Ascending aorta (tissue), 2 donors: ENCODE data around the gene C19orf67. TPM values are rescaled to one million over a fixed set of nuclear protein-coding genes. Genes with fewer than 3 reads are reported as not detected.

ENCODE experiments used
- DNase-seq, 2 donors: peaks; one replicate each; pipeline ENCODE4 v3.0.0-alpha.2; 2019; ENCODE audit warnings: low spot score in 2 of 2
- H3K27ac ChIP-seq, 2 donors: fragments of 200-600 bp; sonication (generic); one replicate each; pipeline ENCODE4 v1.5.1; 2016 to 2017; ENCODE audit warnings: mild to moderate bottlenecking in 1 of 2
- H3K27me3 ChIP-seq: fragments of 200-600 bp; sonication (generic); one replicate; pipeline ENCODE4 v1.5.1; 2017
- H3K36me3 ChIP-seq, 2 donors: fragments of 200-600 bp; sonication (generic); one replicate each; pipeline ENCODE4 v1.5.1; 2016
- H3K4me1 ChIP-seq, 2 donors: fragments of 200-600 bp; sonication (generic); one replicate each; pipeline ENCODE4 v1.5.1; 2016 to 2017; ENCODE audit warnings: mild to moderate bottlenecking in 1 of 2
- H3K4me3 ChIP-seq, 2 donors: fragments of 200-600 bp; sonication (generic); one replicate each; pipeline ENCODE4 v1.5.1; 2016 to 2017; ENCODE audit warnings: mild to moderate bottlenecking in 1 of 2
- H3K9me3 ChIP-seq, 2 donors: fragments of 200-600 bp; sonication (generic); one replicate each; pipeline ENCODE4 v1.5.1; 2016
- CTCF ChIP-seq, 3 experiments: fragments of 200-600 bp in 2 of 3; fragments of 450-650 bp in 1 of 3; sonication (generic) in 2 of 3; IDR thresholded peaks; one replicate each; pipeline ENCODE4 v1.5.1; 2016 to 2019; ENCODE audit warnings: antibody characterized with exemption in 3 of 3, mild to moderate bottlenecking in 1 of 3, moderate library complexity in 1 of 3
- intact Hi-C: fragments of 100-400 bp; cut with DNase I; formaldehyde crosslinking; loops from one replicate; pipeline ENCODE4 v1.15.1; 2023
- total RNA-seq: library from RNA; depleted of rRNA; stranded (reverse); fragments of >200 nt; gene quantifications from one replicate; pipeline ENCODE4 v1.1.0, GENCODE V29; 2016

Gene C19orf67
- total RNA-seq, 1 donor from 2014 or later, result not detected

DNA sequence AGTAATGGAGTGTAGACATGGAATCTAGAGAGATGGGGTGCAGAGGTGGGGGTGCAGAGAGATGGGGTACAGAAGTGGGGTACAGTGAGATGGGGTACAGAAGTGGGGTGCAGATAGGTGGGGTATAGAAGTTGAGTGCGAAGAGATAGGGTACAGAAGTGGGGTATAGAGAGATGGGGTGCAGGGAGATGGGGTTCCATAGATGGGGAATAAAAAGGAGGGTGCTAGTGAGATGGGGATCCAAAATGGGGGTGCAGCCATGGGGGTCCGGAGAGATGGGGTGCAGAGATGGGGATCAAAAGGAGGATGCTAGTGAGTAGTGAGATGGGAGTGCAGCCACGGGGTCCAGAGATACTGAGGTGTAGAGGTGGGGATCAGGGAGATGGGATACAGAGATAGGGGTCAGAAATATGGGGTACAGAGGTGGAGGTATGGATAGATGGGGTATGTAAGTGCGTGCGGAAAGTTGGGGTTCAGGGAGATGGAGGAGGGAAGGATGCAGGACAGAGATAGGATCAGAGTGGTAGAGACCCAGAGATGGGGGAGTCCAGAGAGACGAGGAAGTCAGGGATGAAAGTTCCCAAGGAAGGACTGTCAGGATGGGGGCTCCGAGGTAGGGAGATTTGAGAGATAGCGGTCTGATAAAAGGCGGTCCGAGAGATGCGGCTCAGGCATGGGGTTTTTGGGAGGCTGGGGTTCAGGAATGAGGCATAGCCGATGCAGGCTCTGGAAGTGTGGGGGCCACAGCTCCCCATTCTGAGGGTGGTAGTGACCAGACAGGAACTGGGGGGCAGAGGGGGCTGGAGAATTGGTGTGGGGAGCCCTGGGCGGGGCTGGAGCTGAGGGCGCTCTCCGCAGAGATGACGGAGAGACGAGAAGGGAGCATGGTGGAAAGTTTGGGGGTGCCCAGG, 27.1 kb downstream of the C19orf67 start:
- TF ChIP-seq CTCF (IDR thresholded peaks at IDR 0.05), result no peak
- H3K4me1 ChIP-seq, result peaks cover 0 to 5% of the 10 kb centered on the region in 2 donors
- no peaks in the 10 kb centered on the region for H3K9me3 ChIP-seq
- no peaks in the 10 kb centered on the region for H3K36me3 ChIP-seq
- no peak overlapping the region for H3K27ac ChIP-seq
- no peak for DNase-seq
- no peaks in the 10 kb centered on the region for H3K27me3 ChIP-seq
- intact Hi-C loops, result no loop called here
- peak overlapping the region in 1 of 2 donors; percentile 62 for H3K4me3 ChIP-seq

DNA sequence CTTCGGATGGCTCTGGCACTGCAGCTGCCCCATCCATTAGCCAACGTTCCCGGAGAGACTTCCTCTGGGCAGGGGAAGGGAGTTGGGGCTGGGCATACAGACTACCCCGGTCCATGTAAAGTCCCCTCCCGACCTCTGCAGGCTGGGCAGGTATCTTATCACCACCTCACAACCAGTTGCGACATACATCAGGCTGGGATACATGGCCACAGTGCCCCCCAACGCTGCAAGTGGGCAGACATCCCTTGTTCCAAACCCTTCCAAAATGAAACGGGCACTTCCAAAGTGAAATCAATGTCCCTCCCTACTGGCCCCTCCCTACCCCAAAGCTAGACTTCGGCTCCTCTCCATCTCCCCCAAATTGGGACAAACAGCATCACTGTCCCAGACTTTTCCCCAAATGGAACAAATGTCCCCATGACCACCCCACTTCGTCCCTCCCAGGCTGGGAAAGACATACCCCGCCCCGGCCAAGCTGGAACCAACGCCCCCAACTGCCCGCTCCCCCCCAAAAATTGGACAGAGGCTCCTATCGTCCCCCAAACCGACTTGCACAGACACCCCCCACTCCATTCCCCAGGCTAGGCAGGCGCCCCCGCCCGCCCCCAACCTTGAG, 28.7 kb downstream of the C19orf67 start:
- H3K27ac ChIP-seq, result no peak overlapping the region
- no peak for DNase-seq
- no peaks in the 10 kb centered on the region for H3K27me3 ChIP-seq
- no peaks in the 10 kb centered on the region for H3K36me3 ChIP-seq
- no peaks in the 10 kb centered on the region for H3K9me3 ChIP-seq
- H3K4me1 ChIP-seq, result peaks cover 0 to 5% of the 10 kb centered on the region in 2 donors
- intact Hi-C loops, result no loop called here
- no peak for TF ChIP-seq CTCF (IDR thresholded peaks at IDR 0.05)
- peak overlapping the region in 1 of 2 donors; percentile 62 for H3K4me3 ChIP-seq

DNA sequence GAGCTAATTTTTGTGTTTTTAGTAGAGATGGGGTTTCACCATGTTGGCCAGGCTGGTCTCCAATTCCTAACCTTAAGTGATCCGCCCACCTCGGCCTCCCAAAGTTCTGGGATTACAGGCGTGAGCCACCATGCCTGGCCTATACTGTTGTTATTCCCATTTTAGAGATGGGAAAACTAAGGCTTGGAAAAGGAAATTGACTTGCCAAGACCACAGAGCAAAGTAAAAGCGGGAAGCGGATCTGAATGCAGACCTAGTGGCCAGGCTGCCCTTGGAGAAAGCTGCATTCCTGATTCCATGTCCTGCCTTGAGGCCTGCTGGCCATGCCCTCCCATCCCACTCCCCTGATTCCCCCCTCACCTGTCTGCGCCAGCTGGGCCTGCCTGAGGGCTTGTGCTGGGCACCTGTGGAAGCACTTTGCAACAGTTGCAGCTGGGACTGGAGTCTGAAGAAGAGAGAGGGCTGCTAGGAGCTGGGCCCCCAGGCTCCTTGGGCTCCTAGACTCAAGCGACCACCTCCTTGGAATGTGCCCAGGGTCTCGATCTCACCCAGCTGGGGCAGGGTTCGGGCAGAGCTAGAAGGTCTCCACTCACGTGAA, 29.4 kb downstream of the C19orf67 start:
- intact Hi-C loops, result no loop called here
- no peak overlapping the region for H3K4me3 ChIP-seq
- no peaks in the 10 kb centered on the region for H3K36me3 ChIP-seq
- H3K27ac ChIP-seq, result no peak overlapping the region
- no peaks in the 10 kb centered on the region for H3K9me3 ChIP-seq
- TF ChIP-seq CTCF (IDR thresholded peaks at IDR 0.05), result no peak
- no peaks in the 10 kb centered on the region for H3K27me3 ChIP-seq
- no peak for DNase-seq
- peaks cover 0 to 5% of the 10 kb centered on the region in 2 donors for H3K4me1 ChIP-seq

DNA sequence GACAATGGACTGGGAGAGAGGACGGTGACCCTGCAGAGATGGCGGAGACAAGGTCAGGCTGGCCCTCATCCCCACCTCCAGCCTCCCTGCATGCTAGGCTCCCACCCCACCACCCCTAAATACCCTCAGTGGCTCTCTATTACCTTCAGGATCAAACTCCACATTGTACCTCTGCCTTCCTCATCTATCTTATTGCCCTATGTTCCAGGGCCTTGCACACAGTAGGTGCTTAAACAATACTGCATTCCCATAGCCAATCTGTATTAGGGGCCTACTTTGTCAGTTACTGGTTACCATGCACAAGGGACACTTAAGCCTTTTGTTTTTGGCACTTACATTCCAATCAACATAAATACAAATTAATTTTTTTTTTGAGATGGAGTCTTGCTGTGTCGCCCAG, 30.2 kb downstream of the C19orf67 start:
- intact Hi-C loops, result no loop called here
- Histone ChIP-seq H3K4me1 (peaks cover 0 to 5% of the 10 kb centered on the region in 2 donors), H3K9me3 (no peaks in the 10 kb centered on the region), H3K4me3 (no peak overlapping the region), H3K36me3 (no peaks in the 10 kb centered on the region), H3K27ac (no peak overlapping the region), H3K27me3 (no peaks in the 10 kb centered on the region)
- TF ChIP-seq CTCF (IDR thresholded peaks at IDR 0.05), result no peak
- DNase-seq, result no peak

DNA sequence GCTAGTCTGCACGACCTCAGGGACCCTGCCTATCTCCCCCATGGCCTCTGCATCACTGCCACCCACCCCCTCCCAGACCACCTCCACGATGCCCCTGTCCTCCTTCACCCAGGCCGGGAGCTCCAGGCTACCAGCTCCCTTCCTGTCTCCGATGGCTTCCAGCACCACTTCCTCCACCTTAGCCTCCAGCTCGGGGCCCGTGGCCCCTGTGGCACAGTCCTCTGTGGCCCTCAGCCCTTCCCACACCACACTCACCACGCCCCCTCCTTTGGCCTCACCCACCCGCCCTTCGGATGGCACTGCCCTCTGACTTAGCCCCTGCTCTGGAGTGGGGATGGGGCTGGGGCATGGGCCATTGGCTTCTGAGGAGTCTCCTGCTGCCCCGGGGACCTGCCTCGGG, 30.9 kb downstream of the C19orf67 start:
- Histone ChIP-seq H3K27ac (no peak overlapping the region), H3K4me1 (peaks cover 0 to 5% of the 10 kb centered on the region in 2 donors), H3K9me3 (no peaks in the 10 kb centered on the region), H3K27me3 (no peaks in the 10 kb centered on the region), H3K36me3 (no peaks in the 10 kb centered on the region), H3K4me3 (no peak overlapping the region)
- TF ChIP-seq CTCF (IDR thresholded peaks at IDR 0.05), result no peak
- DNase-seq, result no peak
- intact Hi-C loops, result no loop called here
